Endothelial cell of umbilical vein (primary cell): ENCODE data around the gene KIFAP3. TPM values are rescaled to one million over a fixed set of nuclear protein-coding genes. Genes with fewer than 3 reads are reported as not detected.

Experiments
- BruUV-seq: library from RNA; stranded (reverse); fragments of 400-500 nt; replicated peaks from 2 replicates; lab custom pipeline; 2021; lab: Mats Ljungman, UMichigan
- CTCF ChIA-PET: fragments of 300-600, 350-600 bp; sonication (Branson Sonifier 250); formaldehyde crosslinking; loops from one replicate; lab custom pipeline; 2021; ENCODE audit warnings: antibody characterized with exemption, inconsistent platforms; lab: Charles Lee
- POLR2A ChIA-PET: fragments of 300-600, 350-600 bp; sonication (Branson Sonifier 250); formaldehyde crosslinking; loops from one replicate; lab custom pipeline; 2021; ENCODE audit warnings: antibody characterized with exemption, inconsistent platforms; lab: Charles Lee
- DNase-seq: peaks from one replicate; pipeline ENCODE4 v3.0.0-alpha.2; 2011; ENCODE audit warnings: low read depth, low spot score
- FAIRE-seq: peaks from 2 replicates; lab custom pipeline; 2011; peaks lifted over from hg19 to GRCh38; lab: Jason Lieb, UNC
- H2AFZ ChIP-seq: 2 replicates; pipeline ENCODE4 v1.6.0; 2012; ENCODE audit warnings: low read depth, low read length, control low read depth, inconsistent platforms
- H3K27ac ChIP-seq: 2 replicates; pipeline ENCODE4 v1.5.1; 2011; ENCODE audit warnings: low read depth, mild to moderate bottlenecking, control low read depth, low read length, moderate library complexity; ENCODE audit not compliant: insufficient read depth
- H3K27me3 ChIP-seq, 2 experiments: 2 replicates each; pipeline versions ENCODE4 v1.6.0 to v1.6.1; 2011; ENCODE audit warnings: low read length in 2 of 2, mixed read lengths in 1 of 2; ENCODE audit not compliant: control insufficient read depth in 2 of 2, insufficient read depth in 2 of 2
- H3K36me3 ChIP-seq, 2 experiments: 2 replicates in 1 of 2; 3 replicates in 1 of 2; pipeline ENCODE4 v1.5.1; 2011; ENCODE audit warnings: low read length in 2 of 2, mild to moderate bottlenecking in 1 of 2, moderate library complexity in 1 of 2; ENCODE audit not compliant: control insufficient read depth in 2 of 2, insufficient read depth in 2 of 2; ENCODE audit errors: extremely low read depth in 1 of 2
- H3K4me1 ChIP-seq: 3 replicates; pipeline ENCODE4 v1.5.1; 2011; ENCODE audit warnings: mild to moderate bottlenecking, low read length; ENCODE audit not compliant: control insufficient read depth, insufficient read depth; ENCODE audit errors: extremely low read depth
- H3K4me2 ChIP-seq: 2 replicates; pipeline ENCODE4 v1.6.1; 2011; ENCODE audit warnings: low read length, control low read depth, mixed read lengths; ENCODE audit not compliant: insufficient read depth
- H3K4me3 ChIP-seq, 3 experiments: fragments of 200-600 bp in 1 of 3; sonication (generic), shearing (Covaris generic) in 1 of 3; replicated peaks in 1 of 3; 2 replicates each; pipeline ENCODE4 v1.5.1; 2011 to 2016; ENCODE audit warnings: control low read depth in 3 of 3, low read length in 3 of 3, mild to moderate bottlenecking in 2 of 3, inconsistent platforms in 1 of 3, low read depth in 1 of 3, moderate library complexity in 1 of 3; ENCODE audit not compliant: insufficient read depth in 1 of 3
- H3K79me2 ChIP-seq: 2 replicates; pipeline ENCODE4 v1.6.0; 2012; ENCODE audit warnings: low read length, inconsistent platforms; ENCODE audit not compliant: control insufficient read depth, insufficient read depth
- H3K9ac ChIP-seq: replicated peaks from 2 replicates; pipeline ENCODE3; 2011; ENCODE audit warnings: low read length, control low read depth; ENCODE audit not compliant: insufficient read depth; ENCODE audit errors: extremely low read depth
- H3K9me1 ChIP-seq: replicated peaks from 3 replicates; pipeline ENCODE4 v1.6.0; 2011; ENCODE audit warnings: mild to moderate bottlenecking, low read length; ENCODE audit not compliant: control insufficient read depth, insufficient read depth; ENCODE audit errors: extremely low read depth
- H3K9me3 ChIP-seq: replicated peaks from 2 replicates; pipeline ENCODE4 v1.5.1; 2012; ENCODE audit warnings: low read length, inconsistent platforms; ENCODE audit not compliant: control insufficient read depth, insufficient read depth
- H4K20me1 ChIP-seq: replicated peaks from 2 replicates; pipeline ENCODE3; 2011; ENCODE audit warnings: mild to moderate bottlenecking, low read length; ENCODE audit not compliant: control insufficient read depth, insufficient read depth; ENCODE audit errors: extremely low read depth
- FOS ChIP-seq: IDR thresholded peaks from 2 replicates; pipeline ENCODE4 v1.6.1; 2011; ENCODE audit warnings: mild to moderate bottlenecking, low read length, moderate library complexity, borderline replicate concordance; ENCODE audit not compliant: insufficient read depth
- POLR2AphosphoS5 ChIP-seq: IDR thresholded peaks from 2 replicates; pipeline ENCODE4 v1.6.1; 2012; ENCODE audit warnings: low read depth, mild to moderate bottlenecking, control low read depth, low read length, moderate library complexity; ENCODE audit not compliant: insufficient read depth
- dilution Hi-C: fragments of 300-500 bp; cut with MboI; formaldehyde crosslinking; loops from one replicate; pipeline ENCODE4 v1.15.0; 2019; ENCODE audit warnings: low sequenced_read_pairs; ENCODE audit not compliant: extremely low pct_ligation_motif_present
- intact Hi-C: fragments of 100-400 bp; cut with micrococcal nuclease; formaldehyde crosslinking; loops from one replicate; pipeline ENCODE4 v1.10.0; 2022
- polyA plus RNA-seq, 4 experiments: library from polyadenylated mRNA; depleted of rRNA in 3 of 4; stranded (reverse) in 3 of 4; unstranded in 1 of 4; fragments of >200 nt; gene quantifications; 2 replicates each; pipeline versions ENCODE4 v1.2.1 to v1.2.3, GENCODE V29; 2011 to 2012; ENCODE audit warnings: missing spikeins in 1 of 4
- total RNA-seq: library from RNA; stranded (reverse); gene quantifications from 2 replicates; pipeline ENCODE4 v1.2.3, GENCODE V29; 2021
- TF ChIP-seq, protein P1 (sequence below): IDR thresholded peaks from 2 replicates; pipeline ENCODE4 v1.6.1; 2011; ENCODE audit not compliant: insufficient read depth, insufficient read length
- TF ChIP-seq, protein P2 (sequence below), 2 donors: IDR thresholded peaks; 1 replicate in 1 of 2; 2 replicates in 1 of 2; pipeline ENCODE4 v1.5.1; 2011; ENCODE audit warnings: low read length in 2 of 2, mild to moderate bottlenecking in 2 of 2, moderate library complexity in 2 of 2, control low read depth in 1 of 2, inconsistent platforms in 1 of 2, low read depth in 1 of 2; ENCODE audit not compliant: insufficient read depth in 1 of 2; ENCODE audit errors: extremely low read depth in 1 of 2

The KIFAP3 gene
- total and polyA plus RNA-seq, 2 donors (not counting 3 experiments of a cell fraction or from before 2014, with no cell fraction given) = 6.4 to 17.5 TPM

DNA sequence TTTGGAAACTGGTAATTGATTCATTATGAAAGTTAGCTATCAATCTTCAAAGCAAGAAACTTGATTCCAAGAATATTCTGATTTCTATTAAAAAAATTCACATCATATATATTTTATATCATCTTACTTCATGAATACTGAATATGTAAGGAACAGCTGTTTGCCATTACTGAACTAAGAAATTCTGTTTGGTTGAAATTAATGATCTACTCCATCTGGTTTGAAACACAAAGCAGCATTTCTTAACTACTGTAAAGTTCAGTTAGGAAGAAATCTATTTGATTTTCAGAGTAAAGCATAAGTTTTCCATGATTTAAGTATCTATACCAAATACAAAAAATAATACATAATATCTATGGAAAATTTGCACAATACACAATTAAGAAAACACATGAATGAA lies 114.8 kb downstream of the KIFAP3 start:
- dilution Hi-C loops = no loop called here
- TF ChIP-seq POLR2AphosphoS5 (no peak), FOS (no peak)
- TF ChIP-seq, protein P1, sequence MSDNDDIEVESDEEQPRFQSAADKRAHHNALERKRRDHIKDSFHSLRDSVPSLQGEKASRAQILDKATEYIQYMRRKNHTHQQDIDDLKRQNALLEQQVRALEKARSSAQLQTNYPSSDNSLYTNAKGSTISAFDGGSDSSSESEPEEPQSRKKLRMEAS = no peak
- BruUV-seq = no TSS peak
- Histone ChIP-seq H3K9me3 (no peaks in the 10 kb centered on the region), H3K4me1 (no peaks in the 10 kb centered on the region), H3K79me2 (no peaks in the 10 kb centered on the region), H3K27ac (no peak overlapping the region), H3K27me3 (no peaks in the 10 kb centered on the region), H3K9ac (no peak overlapping the region), H4K20me1 (no peaks in the 10 kb centered on the region), H3K4me3 (no peak overlapping the region), H3K4me2 (no peak overlapping the region), H2AFZ (no peak overlapping the region), H3K36me3 (no peaks in the 10 kb centered on the region), H3K9me1 (no peaks in the 10 kb centered on the region)
- intact Hi-C loops = no loop called here
- POLR2A ChIA-PET = no interaction called here
- no peak for DNase-seq
- CTCF ChIA-PET = no interaction called here
- FAIRE-seq = no peak

GRCh38 chr1:169958987-169959386 lies 115.5 kb downstream of the KIFAP3 start:
- H3K79me2 ChIP-seq = no peaks in the 10 kb centered on the region
- DNase-seq (no peak), FAIRE-seq (no peak)
- H4K20me1 ChIP-seq = no peaks in the 10 kb centered on the region
- no peaks in the 10 kb centered on the region for H3K9me3 ChIP-seq
- H3K9me1 ChIP-seq = no peaks in the 10 kb centered on the region
- no peaks in the 10 kb centered on the region for H3K4me1 ChIP-seq
- H3K36me3 ChIP-seq = no peaks in the 10 kb centered on the region
- no peak overlapping the region for H3K4me2 ChIP-seq
- TF ChIP-seq, protein P2, sequence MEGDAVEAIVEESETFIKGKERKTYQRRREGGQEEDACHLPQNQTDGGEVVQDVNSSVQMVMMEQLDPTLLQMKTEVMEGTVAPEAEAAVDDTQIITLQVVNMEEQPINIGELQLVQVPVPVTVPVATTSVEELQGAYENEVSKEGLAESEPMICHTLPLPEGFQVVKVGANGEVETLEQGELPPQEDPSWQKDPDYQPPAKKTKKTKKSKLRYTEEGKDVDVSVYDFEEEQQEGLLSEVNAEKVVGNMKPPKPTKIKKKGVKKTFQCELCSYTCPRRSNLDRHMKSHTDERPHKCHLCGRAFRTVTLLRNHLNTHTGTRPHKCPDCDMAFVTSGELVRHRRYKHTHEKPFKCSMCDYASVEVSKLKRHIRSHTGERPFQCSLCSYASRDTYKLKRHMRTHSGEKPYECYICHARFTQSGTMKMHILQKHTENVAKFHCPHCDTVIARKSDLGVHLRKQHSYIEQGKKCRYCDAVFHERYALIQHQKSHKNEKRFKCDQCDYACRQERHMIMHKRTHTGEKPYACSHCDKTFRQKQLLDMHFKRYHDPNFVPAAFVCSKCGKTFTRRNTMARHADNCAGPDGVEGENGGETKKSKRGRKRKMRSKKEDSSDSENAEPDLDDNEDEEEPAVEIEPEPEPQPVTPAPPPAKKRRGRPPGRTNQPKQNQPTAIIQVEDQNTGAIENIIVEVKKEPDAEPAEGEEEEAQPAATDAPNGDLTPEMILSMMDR (IDR thresholded peaks at IDR 0.05; ENCODE audit: extremely low read depth in 1 of 2, insufficient read depth in 1 of 2, low read depth in 1 of 2, low read length in 2 of 2) = no peak
- H3K4me3 ChIP-seq = no peak overlapping the region
- dilution Hi-C loops (no loop called here), intact Hi-C loops (no loop called here)
- no peak overlapping the region for H3K27ac ChIP-seq
- BruUV-seq = no TSS peak
- ChIA-PET CTCF (no interaction called here), POLR2A (no interaction called here)
- H3K9ac ChIP-seq = no peak overlapping the region
- H2AFZ ChIP-seq = no peak overlapping the region
- H3K27me3 ChIP-seq = no peaks in the 10 kb centered on the region
